K562 (cell line): ENCODE measurements around the gene KIF27. TPM values are rescaled to one million over a fixed set of nuclear protein-coding genes. Genes with fewer than 3 reads are reported as not detected.

Experiments used
- CTCF ChIP-seq, 3 experiments: IDR thresholded peaks in 2 of 3; conservative IDR thresholded peaks in 1 of 3; 2 replicates each; pipeline ENCODE4 v1.5.1; 2011 to 2012; ENCODE audit warnings: low read length in 3 of 3, mild to moderate bottlenecking in 3 of 3, control low read depth in 2 of 3, improper control_type of control experiment in 1 of 3, inconsistent platforms in 1 of 3, low read depth in 1 of 3, mixed read lengths in 1 of 3, moderate library complexity in 1 of 3; ENCODE audit not compliant: insufficient read depth in 2 of 3
- PHF8 ChIP-seq: fragments of 200-600 bp; sonication (generic); IDR thresholded peaks from 2 replicates; pipeline ENCODE4 v1.6.1; 2012; ENCODE audit warnings: mixed run types, mild to moderate bottlenecking, inconsistent platforms, low read length, moderate library complexity, borderline replicate concordance
- ZNF407 ChIP-seq: fragments of 450-650 bp; IDR thresholded peaks from 2 replicates; pipeline ENCODE4 v1.6.1; 2016; ENCODE audit warnings: low read depth
- polyA plus RNA-seq, 8 experiments: library from polyadenylated mRNA; depleted of rRNA in 4 of 8; stranded (reverse) in 5 of 8; unstranded in 3 of 8; fragments of >200 nt; fragmentation: Nextera tagmentation in 2 of 8; fragmentation: Illumina TruSeq in 1 of 8; extraction: Ambion mirVana in 2 of 8; extraction: Trizol in 1 of 8; gene quantifications; 2 replicates each; pipeline versions ENCODE4 v1.2.1 to v1.2.3, GENCODE V29; 2011 to 2014; ENCODE audit warnings: inconsistent platforms in 1 of 8, missing spikeins in 1 of 8
- total RNA-seq, 7 experiments: library from RNA; depleted of rRNA in 6 of 7; stranded (reverse); fragments of >200 nt in 6 of 7; fragmentation: Illumina TruSeq in 2 of 7; extraction: Trizol in 2 of 7; gene quantifications; 2 replicates each; pipeline versions ENCODE4 v1.2.1 to v1.2.3, GENCODE V29; 2011 to 2021; ENCODE audit warnings: low replicate concordance in 1 of 7
- TF ChIP-seq, protein P1 (sequence below): fragments of 450-650 bp; IDR thresholded peaks from 2 replicates; pipeline ENCODE4 v1.6.1; 2018; ENCODE audit not compliant: partially characterized antibody

The KIF27 gene
- total and polyA plus RNA-seq, 9 of the 15 experiments (the other 6 are each of a cell fraction or from before 2014, with no cell fraction given) = 0.32 to 2.4 (median 0.98) TPM

GRCh38 chr9:83817356-83818278, 103.6 kb downstream of the KIF27 start, which contains the start of gene GKAP1 (continued):
- TF ChIP-seq ZNF407 (peak; percentile 84), PHF8 (peak; percentile 25; the same call in 1 of the 2 replicates), CTCF (IDR thresholded peaks at IDR 0.05 in 2 of 3, conservative IDR thresholded peaks at IDR 0.05 in 1 of 3; ENCODE audit: insufficient read depth in 2 of 3, low read depth in 1 of 3, low read length in 3 of 3) (peak in 2 of 3 experiments; percentile 9 to 14; a peak in 1 of 6 replicates)
- TF ChIP-seq, protein P1, sequence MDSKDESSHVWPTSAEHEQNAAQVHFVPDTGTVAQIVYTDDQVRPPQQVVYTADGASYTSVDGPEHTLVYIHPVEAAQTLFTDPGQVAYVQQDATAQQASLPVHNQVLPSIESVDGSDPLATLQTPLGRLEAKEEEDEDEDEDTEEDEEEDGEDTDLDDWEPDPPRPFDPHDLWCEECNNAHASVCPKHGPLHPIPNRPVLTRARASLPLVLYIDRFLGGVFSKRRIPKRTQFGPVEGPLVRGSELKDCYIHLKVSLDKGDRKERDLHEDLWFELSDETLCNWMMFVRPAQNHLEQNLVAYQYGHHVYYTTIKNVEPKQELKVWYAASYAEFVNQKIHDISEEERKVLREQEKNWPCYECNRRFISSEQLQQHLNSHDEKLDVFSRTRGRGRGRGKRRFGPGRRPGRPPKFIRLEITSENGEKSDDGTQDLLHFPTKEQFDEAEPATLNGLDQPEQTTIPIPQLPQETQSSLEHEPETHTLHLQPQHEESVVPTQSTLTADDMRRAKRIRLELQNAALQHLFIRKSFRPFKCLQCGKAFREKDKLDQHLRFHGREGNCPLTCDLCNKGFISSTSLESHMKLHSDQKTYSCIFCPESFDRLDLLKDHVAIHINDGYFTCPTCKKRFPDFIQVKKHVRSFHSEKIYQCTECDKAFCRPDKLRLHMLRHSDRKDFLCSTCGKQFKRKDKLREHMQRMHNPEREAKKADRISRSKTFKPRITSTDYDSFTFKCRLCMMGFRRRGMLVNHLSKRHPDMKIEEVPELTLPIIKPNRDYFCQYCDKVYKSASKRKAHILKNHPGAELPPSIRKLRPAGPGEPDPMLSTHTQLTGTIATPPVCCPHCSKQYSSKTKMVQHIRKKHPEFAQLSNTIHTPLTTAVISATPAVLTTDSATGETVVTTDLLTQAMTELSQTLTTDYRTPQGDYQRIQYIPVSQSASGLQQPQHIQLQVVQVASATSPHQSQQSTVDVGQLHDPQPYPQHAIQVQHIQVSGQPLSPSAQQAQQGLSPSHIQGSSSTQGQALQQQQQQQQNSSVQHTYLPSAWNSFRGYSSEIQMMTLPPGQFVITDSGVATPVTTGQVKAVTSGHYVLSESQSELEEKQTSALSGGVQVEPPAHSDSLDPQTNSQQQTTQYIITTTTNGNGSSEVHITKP = peak; percentile 42
